ENCODE data around the gene CDK5RAP2. TPM values are rescaled to one million over a fixed set of nuclear protein-coding genes. Genes with fewer than 3 reads are reported as not detected.

Gene CDK5RAP2
- total RNA-seq, 1 experiment from 2014 or later: 56.4 TPM

DNA sequence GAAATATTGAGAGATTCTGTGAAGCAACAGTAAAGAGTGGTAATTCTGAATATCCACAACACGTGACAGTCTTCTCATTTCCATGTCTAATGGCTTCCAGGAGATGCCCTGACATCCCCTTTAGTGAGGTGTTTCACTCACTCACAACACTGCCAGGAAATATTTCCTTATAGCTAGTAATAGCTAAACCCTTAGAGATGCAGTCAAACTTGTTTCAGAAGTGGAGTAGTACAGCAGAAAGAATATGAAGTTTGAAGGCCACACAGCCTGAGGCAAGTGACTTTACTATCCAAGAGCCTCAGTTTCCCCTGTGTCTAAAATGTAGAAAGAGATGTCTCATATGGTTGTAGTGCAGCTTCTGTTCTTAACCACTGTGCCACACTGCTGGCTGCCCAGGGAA is 139.2 kb downstream of the CDK5RAP2 start:
- no peaks in the 10 kb centered on the region for H3K27me3 ChIP-seq (ENCODE audit: insufficient read depth, low read length)
- no peaks in the 10 kb centered on the region for H3K27me3 Mint-ChIP-seq (ENCODE audit: low read depth)

More for the DNA sequence above, 139.2 kb downstream of the CDK5RAP2 start:
- no peaks in the 10 kb centered on the region for H3K4me1 Mint-ChIP-seq
- Histone ChIP-seq H3K4me1 (ENCODE audit: insufficient read depth, low read length) (no peaks in the 10 kb centered on the region), H3K79me2 (ENCODE audit: insufficient read depth, low read length) (no peaks in the 10 kb centered on the region), H3T11ph (ENCODE audit: low read length) (no peak overlapping the region), H2BK12ac (ENCODE audit: insufficient read length, low read depth, low read length) (no peak overlapping the region), H3K18ac (ENCODE audit: insufficient read length, low read depth, low read length) (no peak overlapping the region), H2BK120ac (ENCODE audit: low read depth, low read length, poor library complexity, severe bottlenecking) (no peak overlapping the region), H3K9ac (ENCODE audit: extremely low read depth, insufficient read length, low read length) (no peak overlapping the region), H2BK20ac (ENCODE audit: low read depth, low read length, poor library complexity, severe bottlenecking) (no peak overlapping the region), H3K23me2 (ENCODE audit: insufficient read length, low read depth, low read length, poor library complexity, severe bottlenecking) (no peaks in the 10 kb centered on the region), H2BK15ac (ENCODE audit: low read depth, low read length) (no peak overlapping the region), H3K23ac (ENCODE audit: insufficient read length, low read depth, low read length) (no peak overlapping the region), H3K14ac (ENCODE audit: insufficient read depth, low read length) (no peak overlapping the region), H4K91ac (ENCODE audit: insufficient read length, low read depth, low read length) (no peak overlapping the region), H2BK5ac (ENCODE audit: insufficient read length, low read length) (no peak overlapping the region), H2AK5ac (ENCODE audit: insufficient read length, low read length) (no peak overlapping the region), H4K20me1 (ENCODE audit: control insufficient read depth, insufficient read depth, insufficient read length) (no peaks in the 10 kb centered on the region), H4K8ac (replicated peaks; ENCODE audit: insufficient read length, low read depth, low read length) (no peak overlapping the region), H3K9me3 (ENCODE audit: control insufficient read depth, low read depth, low read length) (no peaks in the 10 kb centered on the region), H4K5ac (ENCODE audit: insufficient read length, low read depth, low read length) (no peak overlapping the region), H3K4ac (ENCODE audit: low read depth, low read length) (no peak overlapping the region), H3K27ac (ENCODE audit: insufficient read length, low read depth, low read length) (no peak overlapping the region), H3K4me2 (ENCODE audit: insufficient read depth, insufficient read length, low read length) (no peak overlapping the region), H3K56ac (ENCODE audit: insufficient read length, low read depth, low read length) (no peak overlapping the region), H2AFZ (ENCODE audit: low read length) (no peak overlapping the region), H3K79me1 (ENCODE audit: insufficient read depth, low read depth, low read length, poor library complexity, severe bottlenecking) (no peaks in the 10 kb centered on the region)
- no peak for DNase-seq
- no peaks in the 10 kb centered on the region for H3K9me3 Mint-ChIP-seq
- TF ChIP-seq CTCF (conservative IDR thresholded peaks at IDR 0.05): no peak
- peaks cover 13 to 57% (median 36%) of the 10 kb centered on the region in 3 experiments for H3K36me3 Mint-ChIP-seq (ENCODE audit: insufficient read depth in 1 of 3, low read depth in 3 of 3)
- no peak overlapping the region for H3K27ac Mint-ChIP-seq
- no peak overlapping the region for H3K4me3 Mint-ChIP-seq
- WGBS (ENCODE audit: extremely low coverage, insufficient read length, low lambda C conversion rate): no CpG with 5 or more reads among the region's 1 CpG

Measured in H9 (cell line).